Ectodermal cell (in vitro differentiated cells): Measurements from ENCODE around the gene OBP2A.

Experiments
- H3K27ac ChIP-seq: 2 replicates; pipeline ENCODE4 v1.7.0; 2013; ENCODE audit warnings: mild to moderate bottlenecking, low read depth, low read length; ENCODE audit not compliant: insufficient read depth, poor library complexity, severe bottlenecking
- H3K27me3 ChIP-seq: 2 replicates; pipeline ENCODE4 v1.7.0; 2013; ENCODE audit warnings: mild to moderate bottlenecking, low read length; ENCODE audit not compliant: insufficient read depth, control insufficient read depth, poor library complexity, severe bottlenecking
- H3K36me3 ChIP-seq: one replicate; pipeline ENCODE4 v1.7.0; 2013; ENCODE audit warnings: low read length; ENCODE audit not compliant: control insufficient read depth, insufficient read depth
- H3K4me1 ChIP-seq: one replicate; pipeline ENCODE4 v1.7.0; 2013; ENCODE audit warnings: low read length; ENCODE audit not compliant: control insufficient read depth, insufficient read depth
- H3K4me3 ChIP-seq: 2 replicates; pipeline ENCODE4 v1.7.0; 2013; ENCODE audit warnings: low read depth, low read length, control low read depth; ENCODE audit not compliant: insufficient read depth
- H3K9me3 ChIP-seq: 2 replicates; pipeline ENCODE4 v1.7.0; 2013; ENCODE audit warnings: mild to moderate bottlenecking, low read length, moderate library complexity; ENCODE audit not compliant: control insufficient read depth
- WGBS, 2 experiments: methylation state at CpG; one replicate each; pipeline ENCODE4 v1.1.7; 2013; ENCODE audit warnings: missing lambda C conversion rate in 2 of 2; 5-methylcytosine and 5-hydroxymethylcytosine counted together

OBP2A gene

DNA sequence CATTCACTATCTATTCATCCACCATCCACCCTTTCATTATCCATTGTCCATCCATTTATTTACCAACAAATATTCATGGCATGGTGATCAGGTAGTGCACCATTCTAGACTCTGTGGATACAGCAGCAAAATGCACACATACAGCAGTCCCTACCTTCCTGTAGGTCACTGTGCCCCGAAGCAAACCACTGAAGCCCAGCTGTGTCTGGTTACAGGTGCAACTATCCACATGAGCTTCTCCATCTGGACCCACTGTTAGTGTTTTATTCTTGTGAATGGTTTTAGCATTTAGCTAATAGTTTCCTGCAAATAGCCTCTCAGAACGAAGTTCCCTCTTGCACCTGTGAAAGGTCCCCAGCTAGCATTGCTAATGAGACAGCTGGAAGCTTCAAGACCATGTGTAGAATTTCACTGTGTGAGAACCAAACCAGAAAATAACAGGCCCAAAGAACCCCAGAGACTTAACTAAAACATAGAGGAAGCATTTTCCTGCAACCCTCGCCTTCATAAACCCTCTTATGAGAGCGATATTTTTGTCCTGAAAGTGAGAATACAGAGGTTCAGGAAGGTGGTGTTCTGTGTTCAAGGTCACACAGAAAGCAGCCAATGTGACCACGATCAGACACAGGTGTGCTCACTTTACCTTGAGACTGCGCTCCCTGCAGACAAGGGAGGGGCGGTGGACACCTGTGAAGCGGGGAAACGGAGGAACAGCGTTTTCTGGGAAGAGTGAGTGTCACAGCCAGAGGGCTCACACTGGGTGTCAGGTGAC, 34.1 kb downstream of the OBP2A start:
- Histone ChIP-seq H3K27me3 (no peaks in the 10 kb centered on the region), H3K4me1 (no peaks in the 10 kb centered on the region), H3K27ac (no peak overlapping the region), H3K36me3 (no peaks in the 10 kb centered on the region), H3K4me3 (no peak overlapping the region), H3K9me3 (no peaks in the 10 kb centered on the region)
- WGBS, 2 experiments, result 79 to 81% methylated on average over 10 of the region's 10 CpGs

DNA sequence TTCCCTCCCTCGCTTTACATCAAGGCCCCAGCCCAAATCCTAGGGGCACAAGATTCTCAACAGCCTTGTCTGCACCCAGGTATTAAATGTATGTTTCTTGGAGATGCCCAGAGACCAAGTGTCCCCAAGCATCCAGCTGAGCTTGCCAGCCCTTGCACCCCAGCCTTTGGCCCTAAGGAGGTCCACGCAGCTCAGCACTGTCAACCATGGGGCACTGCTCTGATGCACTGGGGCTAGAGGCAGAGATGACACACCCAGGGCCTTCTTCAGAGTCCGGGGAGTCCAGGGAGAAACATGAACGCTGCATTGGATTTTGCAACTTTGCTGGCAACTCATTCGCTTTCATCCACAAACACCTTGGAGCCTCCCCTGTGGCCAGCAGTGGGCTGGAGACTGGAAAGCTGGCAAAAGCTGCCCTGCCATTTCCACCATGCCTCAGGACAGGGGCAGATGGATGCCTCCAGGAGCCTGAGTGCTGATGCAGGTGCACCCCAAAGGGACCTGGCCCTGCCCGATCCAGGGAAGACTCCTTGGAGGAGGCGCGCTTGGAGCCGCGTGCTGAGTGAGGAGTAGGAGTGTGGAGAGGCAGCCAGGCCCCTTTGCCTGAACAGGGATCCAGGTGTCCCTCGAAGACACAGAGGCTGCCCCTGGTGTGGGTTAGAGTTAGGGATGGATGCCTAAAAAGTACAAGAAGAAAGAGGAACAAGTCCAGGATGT, 34.9 kb downstream of the OBP2A start:
- Histone ChIP-seq H3K36me3 (no peaks in the 10 kb centered on the region), H3K27ac (no peak overlapping the region), H3K4me3 (no peak overlapping the region), H3K9me3 (no peaks in the 10 kb centered on the region), H3K4me1 (no peaks in the 10 kb centered on the region), H3K27me3 (no peaks in the 10 kb centered on the region)
- 95% methylated on average over 11 of the region's 11 CpGs for WGBS, 2 experiments

DNA sequence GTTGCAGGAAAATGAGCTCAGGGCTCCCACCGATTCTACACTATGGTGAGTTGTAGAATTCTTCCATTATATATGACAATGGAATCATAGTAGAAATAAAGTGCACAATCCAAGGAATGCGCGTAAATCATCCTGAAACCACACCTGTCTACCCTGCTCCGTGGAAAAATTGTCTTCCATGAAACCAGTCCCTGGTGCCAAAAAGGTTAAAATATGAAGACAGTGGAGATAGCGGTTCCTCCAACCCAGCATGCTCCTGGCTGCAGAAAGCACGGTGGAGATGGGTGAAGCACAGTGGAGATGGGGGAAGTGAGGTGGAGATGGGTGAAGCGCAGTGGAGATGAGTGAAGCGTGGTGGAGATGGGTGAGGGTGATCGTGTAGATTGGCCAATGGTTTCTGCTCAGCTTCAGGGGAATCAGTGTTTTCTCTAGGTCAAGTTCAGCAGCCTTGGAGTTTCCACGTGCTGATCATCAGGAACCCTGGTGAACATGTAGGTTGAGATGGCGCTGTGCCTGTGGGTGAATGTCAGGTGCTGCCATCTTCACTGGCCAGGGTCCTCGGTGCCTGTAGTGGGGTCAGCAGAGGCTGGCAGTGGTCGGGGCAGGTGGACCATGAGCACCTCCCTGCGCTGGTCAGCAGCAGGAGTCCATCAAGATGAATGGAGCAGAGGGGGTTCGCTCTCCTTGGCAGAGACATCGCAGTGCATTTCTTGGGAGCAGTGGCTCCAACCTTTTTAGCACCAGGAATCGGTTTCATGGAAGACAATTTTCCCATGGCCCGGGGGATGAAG, 35.9 kb downstream of the OBP2A start:
- Histone ChIP-seq H3K27ac (no peak overlapping the region), H3K4me3 (no peak overlapping the region), H3K9me3 (no peaks in the 10 kb centered on the region), H3K4me1 (no peaks in the 10 kb centered on the region), H3K27me3 (no peaks in the 10 kb centered on the region), H3K36me3 (no peaks in the 10 kb centered on the region)
- 93 to 95% methylated on average over 17 to 18 of the region's 18 CpGs for WGBS, 2 experiments

DNA sequence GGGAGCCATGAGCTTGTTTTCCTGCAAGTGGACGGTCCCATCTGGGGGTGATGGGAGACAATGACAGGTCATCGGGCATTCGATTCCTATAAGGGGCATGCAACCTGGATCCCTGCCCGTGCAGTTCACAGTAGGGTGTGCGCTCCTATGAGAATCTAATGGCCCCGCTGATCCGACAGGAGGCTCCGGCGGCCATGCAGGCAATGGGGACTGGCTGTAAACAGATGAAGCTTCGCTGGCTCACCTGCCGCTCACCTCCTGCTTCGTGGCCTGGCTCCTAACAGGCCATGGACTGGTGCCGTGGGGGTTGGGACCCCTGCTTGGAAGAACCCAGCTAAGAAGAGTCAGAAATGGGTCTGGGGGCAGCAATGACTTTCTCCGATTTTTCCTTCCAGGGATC, 36.6 kb downstream of the OBP2A start:
- H3K9me3 ChIP-seq, result no peaks in the 10 kb centered on the region
- no peaks in the 10 kb centered on the region for H3K4me1 ChIP-seq
- no peak overlapping the region for H3K4me3 ChIP-seq
- H3K27ac ChIP-seq, result no peak overlapping the region
- H3K36me3 ChIP-seq, result no peaks in the 10 kb centered on the region
- WGBS, 2 experiments, result 95 to 96% methylated on average over 14 of the region's 14 CpGs
- no peaks in the 10 kb centered on the region for H3K27me3 ChIP-seq

DNA sequence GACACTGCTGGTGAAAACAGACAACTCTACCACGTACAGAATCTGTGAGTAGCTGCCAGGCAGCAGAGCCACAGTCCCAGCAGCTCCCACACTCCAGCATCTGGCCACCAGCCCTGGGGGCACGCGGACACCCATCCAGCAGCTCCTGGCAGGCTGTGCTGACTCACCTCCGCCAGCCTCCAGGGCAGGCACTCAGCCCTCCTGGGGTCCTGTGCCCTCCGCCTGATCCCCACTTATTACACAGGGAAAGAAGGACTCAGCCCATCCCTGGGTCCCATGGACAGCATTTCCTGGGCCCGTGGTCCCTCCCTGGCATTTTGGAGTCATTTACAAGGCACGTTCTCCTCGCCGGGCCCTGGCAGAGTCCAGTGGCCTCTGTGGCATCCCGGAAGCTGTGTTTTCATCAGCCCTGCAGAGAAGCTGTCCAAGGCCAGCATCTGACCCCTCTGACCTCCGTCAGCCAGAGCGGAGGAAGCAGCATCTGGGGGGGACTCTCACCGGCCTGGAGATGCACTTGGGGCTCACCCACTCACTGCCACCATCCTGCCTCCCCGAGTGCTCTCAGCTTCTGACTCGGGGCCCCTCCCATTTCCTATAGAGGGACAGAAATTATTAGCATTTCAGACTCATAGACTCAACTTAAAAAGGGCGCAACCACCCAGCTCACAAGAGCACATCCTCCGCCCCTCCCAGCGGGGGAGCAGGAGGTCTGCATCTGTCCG, 37.2 kb downstream of the OBP2A start:
- H3K9me3 ChIP-seq, result no peaks in the 10 kb centered on the region
- H3K27ac ChIP-seq, result no peak overlapping the region
- H3K27me3 ChIP-seq, result no peaks in the 10 kb centered on the region
- WGBS, 2 experiments, result 90 to 92% methylated on average over 19 of the region's 19 CpGs
- H3K4me3 ChIP-seq, result no peak overlapping the region
- no peaks in the 10 kb centered on the region for H3K4me1 ChIP-seq
- H3K36me3 ChIP-seq, result no peaks in the 10 kb centered on the region

DNA sequence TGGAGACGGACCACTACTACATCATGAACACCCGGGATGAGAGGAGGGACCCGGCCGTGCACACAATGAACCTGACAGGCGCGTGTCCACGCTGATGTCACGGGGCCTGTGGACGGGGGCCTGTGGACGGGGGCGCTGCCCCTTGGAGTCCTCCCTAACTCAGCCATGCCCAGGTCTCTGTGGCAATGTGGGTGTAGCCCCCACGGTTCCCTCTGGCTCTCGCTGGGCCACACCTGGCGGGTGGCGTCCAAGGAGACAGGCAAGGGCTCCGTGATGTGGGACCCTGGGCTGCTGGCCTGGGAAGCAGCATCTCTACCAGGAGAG, 37.7 kb downstream of the OBP2A start:
- Histone ChIP-seq H3K4me3 (no peak overlapping the region), H3K27me3 (no peaks in the 10 kb centered on the region), H3K9me3 (no peaks in the 10 kb centered on the region), H3K4me1 (no peaks in the 10 kb centered on the region), H3K36me3 (no peaks in the 10 kb centered on the region), H3K27ac (no peak overlapping the region)
- WGBS, 2 experiments, result 95 to 97% methylated on average over 16 of the region's 16 CpGs

DNA sequence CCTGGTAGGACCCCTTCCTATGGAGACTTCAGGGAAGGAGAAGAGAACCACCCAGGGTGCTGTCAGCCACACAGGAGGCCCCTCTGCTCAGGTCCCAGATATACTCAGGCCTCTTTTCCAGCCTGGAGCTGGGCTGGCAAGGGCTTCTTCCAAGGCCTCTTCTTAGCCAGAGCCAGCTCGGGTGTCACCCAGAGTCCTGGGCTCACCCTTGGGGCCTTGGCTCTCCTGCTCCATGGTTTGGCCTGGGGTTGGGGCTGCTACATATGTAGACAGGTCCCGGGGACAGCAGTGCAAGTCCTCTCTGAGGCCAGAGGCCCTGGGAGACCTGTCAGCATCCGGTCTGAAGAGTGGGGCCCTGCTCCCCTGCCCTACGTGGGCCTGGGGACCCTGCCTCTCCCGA, 38.4 kb downstream of the OBP2A start:
- no peaks in the 10 kb centered on the region for H3K27me3 ChIP-seq
- H3K36me3 ChIP-seq, result no peaks in the 10 kb centered on the region
- H3K4me3 ChIP-seq, result no peak overlapping the region
- 89 to 90% methylated on average over 5 of the region's 5 CpGs for WGBS, 2 experiments
- H3K9me3 ChIP-seq, result no peaks in the 10 kb centered on the region
- H3K4me1 ChIP-seq, result no peaks in the 10 kb centered on the region
- H3K27ac ChIP-seq, result no peak overlapping the region

DNA sequence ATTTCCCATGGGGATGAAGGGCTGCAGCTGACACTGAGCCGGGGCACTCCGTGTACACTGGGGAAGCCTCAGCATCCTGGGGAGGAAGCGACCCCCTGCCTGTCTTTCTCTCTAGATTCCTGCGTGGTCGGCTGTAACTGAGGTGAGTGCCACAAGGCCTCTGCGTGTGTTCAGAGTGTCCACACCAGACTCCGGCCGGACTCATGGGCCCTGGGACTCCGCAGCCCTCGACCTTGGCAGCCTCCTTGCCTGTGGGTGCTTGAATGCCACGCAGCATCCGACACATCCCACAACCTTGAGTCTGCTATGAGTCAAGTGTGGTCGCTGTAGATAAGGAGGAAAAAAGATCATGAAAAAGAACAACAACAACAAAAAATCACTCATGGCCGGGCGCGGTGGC, 39.0 kb downstream of the OBP2A start:
- Histone ChIP-seq H3K4me3 (no peak overlapping the region), H3K9me3 (no peaks in the 10 kb centered on the region), H3K4me1 (no peaks in the 10 kb centered on the region), H3K36me3 (no peaks in the 10 kb centered on the region), H3K27me3 (no peaks in the 10 kb centered on the region), H3K27ac (no peak overlapping the region)
- WGBS, 2 experiments, result 87% methylated on average over 15 to 16 of the region's 16 CpGs

DNA sequence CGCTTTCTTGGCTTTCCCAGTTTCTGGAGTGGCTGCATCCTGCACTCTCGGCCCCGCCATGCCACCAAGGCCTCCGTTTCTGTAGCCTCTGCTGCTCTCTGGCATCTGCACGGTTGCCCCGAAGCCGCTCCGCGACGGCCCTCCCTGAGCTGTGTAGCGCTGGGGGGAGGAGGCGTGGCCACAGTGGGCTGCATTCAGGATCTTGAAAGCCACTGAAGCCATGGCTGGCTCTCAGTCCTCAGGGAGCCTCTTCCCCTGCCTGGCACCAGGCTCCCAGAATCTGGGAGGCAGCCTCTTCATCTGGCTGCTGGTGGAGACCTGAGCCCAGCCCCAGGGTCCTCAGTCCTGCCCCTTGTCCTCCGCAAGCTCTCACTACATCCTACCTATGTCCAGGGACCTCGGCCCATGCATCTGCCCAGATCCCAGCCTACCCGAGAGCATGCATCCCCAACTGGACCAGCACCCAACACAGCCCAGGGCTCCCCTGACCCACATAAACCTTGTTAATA, 40.7 kb downstream of the OBP2A start:
- Histone ChIP-seq H3K27ac (no peak overlapping the region), H3K9me3 (no peaks in the 10 kb centered on the region), H3K4me1 (no peaks in the 10 kb centered on the region), H3K27me3 (no peaks in the 10 kb centered on the region), H3K36me3 (no peaks in the 10 kb centered on the region), H3K4me3 (no peak overlapping the region)
- WGBS, 2 experiments, result 78 to 79% methylated on average over 15 of the region's 15 CpGs
